GM13976 (cell line): ENCODE results near the gene CD300C.

ENCODE experiments used
- DNase-seq: peaks from one replicate; pipeline ENCODE4 v3.0.0; 2012; ENCODE audit warnings: low spot score
- CTCF ChIP-seq: IDR thresholded peaks from 2 replicates; pipeline ENCODE4 v1.5.1; 2012; ENCODE audit warnings: borderline replicate concordance, mild to moderate bottlenecking; ENCODE audit not compliant: insufficient read depth; ENCODE audit errors: extremely low read depth, missing control alignments, control extremely low read depth
- in situ Hi-C: fragments of 300-500 bp; cut with MboI; formaldehyde crosslinking; loops from one replicate; pipeline ENCODE4 v1.12.0; 2022; ENCODE audit warnings: low sequenced_read_pairs, mixed read lengths, inconsistent platforms; ENCODE audit not compliant: unreplicated experiment

CD300C gene

GRCh38 chr17:74527081-74527480 lies 18.8 kb downstream of the CD300C start:
- no peak for TF ChIP-seq CTCF

GRCh38 chr17:74526681-74527080 lies 19.2 kb downstream of the CD300C start:
- in situ Hi-C loops: no loop called here
- DNase-seq: no peak
- no peak for TF ChIP-seq CTCF

More at GRCh38 chr17:74527081-74527480, 18.8 kb downstream of the CD300C start:
- no peak for DNase-seq
- in situ Hi-C loops: no loop called here

- in situ Hi-C loops: no loop called here
- DNase-seq: no peak
- no peak for TF ChIP-seq CTCF
Observed at GRCh38 chr17:74525781-74526288, 20.1 kb downstream of the CD300C start.

GRCh38 chr17:74525465-74525725 lies 20.5 kb downstream of the CD300C start:
- DNase-seq: no peak

GRCh38 chr17:74524653-74525464 lies 21.1 kb downstream of the CD300C start:
- TF ChIP-seq CTCF: no peak
- in situ Hi-C loops: no loop called here
- no peak for DNase-seq

More at GRCh38 chr17:74525465-74525725, 20.5 kb downstream of the CD300C start:
- no peak for TF ChIP-seq CTCF
- in situ Hi-C loops: no loop called here

- in situ Hi-C loops: no loop called here
- no peak for TF ChIP-seq CTCF
Observed at GRCh38 chr17:74523308-74523707, 22.6 kb downstream of the CD300C start.

More at GRCh38 chr17:74523308-74523707, 22.6 kb downstream of the CD300C start:
- no peak for DNase-seq
